Mesothelial cell of epicardium (in vitro differentiated cells): Measurements from ENCODE around the gene SMG6. TPM values are rescaled to one million over a fixed set of nuclear protein-coding genes. Genes with fewer than 3 reads are reported as not detected.

Experiments used
- DNase-seq, 2 experiments: peaks; one replicate each; pipeline ENCODE4 v3.0.0; 2021; ENCODE audit warnings: low spot score in 2 of 2; ENCODE audit not compliant: unreplicated experiment in 2 of 2
- H3K27ac Mint-ChIP-seq: 2 replicates; pipeline ENCODE4 v1.8.0; 2021; ENCODE audit warnings: mixed read lengths
- H3K27me3 Mint-ChIP-seq: 2 replicates; pipeline ENCODE4 v1.8.0; 2021; ENCODE audit warnings: low read depth, mixed read lengths
- H3K36me3 Mint-ChIP-seq: 2 replicates; pipeline ENCODE4 v1.8.0; 2021; ENCODE audit warnings: mixed read lengths
- H3K4me1 Mint-ChIP-seq: 2 replicates; pipeline ENCODE4 v1.8.0; 2021; ENCODE audit warnings: mixed read lengths
- H3K4me3 Mint-ChIP-seq: 2 replicates; pipeline ENCODE4 v1.8.0; 2021; ENCODE audit warnings: mild to moderate bottlenecking, moderate library complexity, mixed read lengths
- H3K9me3 Mint-ChIP-seq: 2 replicates; pipeline ENCODE4 v1.8.0; 2021; ENCODE audit warnings: mixed read lengths
- total RNA-seq: library from RNA; stranded (reverse); gene quantifications from 3 replicates; pipeline ENCODE4 v1.2.1, GENCODE V29; 2021
- TF ChIP-seq, protein P1 (sequence below): fragments of 200-600 bp; sonication (generic); IDR thresholded peaks from one replicate; pipeline ENCODE4 v1.5.0; 2021; ENCODE audit warnings: antibody characterized with exemption; ENCODE audit not compliant: unreplicated experiment

Gene SMG6
- total RNA-seq, 1 donor from 2014 or later: 58.3 TPM

DNA sequence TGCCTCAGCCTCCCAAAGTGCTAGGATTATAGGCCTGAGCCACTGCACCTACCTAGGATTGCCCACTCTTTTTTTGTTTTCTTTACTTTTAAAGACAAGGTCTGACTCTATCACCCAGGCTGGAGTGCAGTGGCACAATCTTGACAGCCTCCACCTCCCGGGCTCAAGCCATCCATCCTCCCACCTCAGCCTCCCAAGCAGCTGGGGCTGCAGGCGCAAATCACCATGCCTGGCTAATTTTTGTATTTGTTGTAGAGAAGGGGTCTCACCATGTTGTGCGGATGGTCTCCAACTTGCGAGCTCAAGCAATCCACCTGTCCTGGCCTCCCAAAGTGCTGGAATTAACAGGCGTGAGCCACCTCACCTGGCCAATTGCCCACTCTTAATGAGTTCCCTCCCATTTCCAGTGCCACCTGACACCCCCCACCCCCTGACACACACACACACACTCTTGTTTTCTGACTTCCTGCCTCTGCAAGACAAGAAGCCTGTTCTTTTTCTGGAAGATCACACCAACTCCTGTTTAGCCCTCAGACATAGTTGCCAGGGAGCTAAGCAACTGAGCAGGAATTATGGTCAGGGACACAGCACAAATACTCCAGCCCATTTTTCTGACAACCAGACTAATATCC lies 259.2 kb downstream of the SMG6 start:
- no peak overlapping the region for H3K27ac Mint-ChIP-seq
- H3K4me3 Mint-ChIP-seq: peak overlapping the region; percentile 10
- TF ChIP-seq, protein P1, sequence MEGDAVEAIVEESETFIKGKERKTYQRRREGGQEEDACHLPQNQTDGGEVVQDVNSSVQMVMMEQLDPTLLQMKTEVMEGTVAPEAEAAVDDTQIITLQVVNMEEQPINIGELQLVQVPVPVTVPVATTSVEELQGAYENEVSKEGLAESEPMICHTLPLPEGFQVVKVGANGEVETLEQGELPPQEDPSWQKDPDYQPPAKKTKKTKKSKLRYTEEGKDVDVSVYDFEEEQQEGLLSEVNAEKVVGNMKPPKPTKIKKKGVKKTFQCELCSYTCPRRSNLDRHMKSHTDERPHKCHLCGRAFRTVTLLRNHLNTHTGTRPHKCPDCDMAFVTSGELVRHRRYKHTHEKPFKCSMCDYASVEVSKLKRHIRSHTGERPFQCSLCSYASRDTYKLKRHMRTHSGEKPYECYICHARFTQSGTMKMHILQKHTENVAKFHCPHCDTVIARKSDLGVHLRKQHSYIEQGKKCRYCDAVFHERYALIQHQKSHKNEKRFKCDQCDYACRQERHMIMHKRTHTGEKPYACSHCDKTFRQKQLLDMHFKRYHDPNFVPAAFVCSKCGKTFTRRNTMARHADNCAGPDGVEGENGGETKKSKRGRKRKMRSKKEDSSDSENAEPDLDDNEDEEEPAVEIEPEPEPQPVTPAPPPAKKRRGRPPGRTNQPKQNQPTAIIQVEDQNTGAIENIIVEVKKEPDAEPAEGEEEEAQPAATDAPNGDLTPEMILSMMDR: no peak
- H3K36me3 Mint-ChIP-seq: no peaks in the 10 kb centered on the region
- no peak for DNase-seq
- peaks cover 23% of the 10 kb centered on the region for H3K4me1 Mint-ChIP-seq
- no peaks in the 10 kb centered on the region for H3K9me3 Mint-ChIP-seq
- H3K27me3 Mint-ChIP-seq: peaks cover 16% of the 10 kb centered on the region

DNA sequence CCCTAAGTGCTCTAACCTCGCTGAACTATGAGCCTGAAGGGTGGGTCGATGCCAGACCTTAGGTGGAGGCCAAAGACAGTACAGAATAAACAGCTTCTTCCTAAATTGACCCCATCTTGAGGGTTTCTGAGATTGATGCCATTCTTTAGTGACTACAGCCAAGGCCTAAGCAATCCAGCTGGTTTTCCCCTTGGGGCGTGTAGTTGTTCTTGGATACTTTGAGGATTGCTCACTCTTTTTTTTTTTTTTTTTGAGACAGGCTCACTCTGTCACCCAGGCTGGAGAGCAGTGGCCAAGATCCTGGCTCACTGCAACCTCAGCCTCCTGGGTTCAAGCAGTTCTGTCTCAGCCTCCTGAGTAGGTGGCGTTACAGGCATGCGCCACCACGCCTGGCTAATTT lies 259.8 kb downstream of the SMG6 start:
- Mint-ChIP-seq H3K9me3 (no peaks in the 10 kb centered on the region), H3K4me3 (peak overlapping the region; percentile 35), H3K27me3 (peaks cover 10% of the 10 kb centered on the region), H3K4me1 (peaks cover 18% of the 10 kb centered on the region), H3K36me3 (peaks cover under 1% of the 10 kb centered on the region), H3K27ac (peak overlapping the region; percentile 97)
- TF ChIP-seq, protein P1: no peak
- no peak for DNase-seq

DNA sequence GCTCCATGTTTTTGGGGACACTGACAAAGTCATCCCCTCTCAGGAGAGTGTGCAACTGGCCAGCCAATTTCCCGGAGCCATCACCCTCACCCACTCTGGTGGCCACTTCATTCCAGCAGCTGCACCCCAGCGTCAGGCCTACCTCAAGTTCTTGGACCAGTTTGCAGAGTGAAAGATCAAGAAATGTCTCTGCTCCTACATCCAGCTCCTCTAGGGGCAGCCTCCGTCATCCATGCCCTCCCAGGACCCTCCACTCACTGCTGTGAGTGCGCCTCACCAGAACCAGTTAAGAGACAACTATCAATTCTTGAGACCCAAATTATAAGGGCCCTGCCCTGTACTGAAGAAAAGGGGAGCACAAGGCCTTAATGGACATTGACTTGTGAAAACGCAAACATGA lies 260.7 kb downstream of the SMG6 start:
- Mint-ChIP-seq H3K9me3 (no peaks in the 10 kb centered on the region), H3K4me3 (peak overlapping the region; percentile 89), H3K36me3 (peaks cover 7% of the 10 kb centered on the region), H3K27me3 (peaks cover 4% of the 10 kb centered on the region), H3K4me1 (peaks cover 18% of the 10 kb centered on the region), H3K27ac (peak overlapping the region; percentile 97)
- no peak for DNase-seq
- TF ChIP-seq, protein P1: no peak

DNA sequence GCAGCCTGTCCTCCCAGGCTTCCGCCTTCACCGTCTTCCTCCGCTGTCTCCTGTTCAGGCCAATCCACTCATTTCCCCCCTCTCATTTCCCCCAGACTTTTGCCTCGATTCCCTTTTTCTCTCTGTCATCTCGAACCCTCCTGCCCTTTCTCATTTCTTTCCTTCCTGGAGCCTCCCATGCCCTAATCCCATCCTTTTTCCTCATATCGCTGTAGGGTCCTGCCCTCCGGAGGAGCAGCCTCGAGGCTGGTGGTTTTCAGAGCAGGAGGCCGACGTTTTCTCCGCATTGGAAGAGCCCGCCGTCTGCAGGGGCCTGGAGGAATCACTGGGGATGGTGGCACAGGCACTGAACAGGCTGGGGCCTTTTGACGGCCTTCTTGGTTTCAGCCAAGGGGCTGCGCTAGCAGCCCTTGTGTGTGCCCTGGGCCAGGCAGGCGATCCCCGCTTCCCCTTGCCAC lies 261.2 kb downstream of the SMG6 start:
- Mint-ChIP-seq H3K27me3 (no peaks in the 10 kb centered on the region), H3K9me3 (no peaks in the 10 kb centered on the region), H3K27ac (peak overlapping the region; percentile 97), H3K4me1 (peaks cover 18% of the 10 kb centered on the region), H3K36me3 (peaks cover 7% of the 10 kb centered on the region), H3K4me3 (peak overlapping the region; percentile 89)
- TF ChIP-seq, protein P1: no peak
- DNase-seq: peak in 1 of 2 experiments; percentile 51

DNA sequence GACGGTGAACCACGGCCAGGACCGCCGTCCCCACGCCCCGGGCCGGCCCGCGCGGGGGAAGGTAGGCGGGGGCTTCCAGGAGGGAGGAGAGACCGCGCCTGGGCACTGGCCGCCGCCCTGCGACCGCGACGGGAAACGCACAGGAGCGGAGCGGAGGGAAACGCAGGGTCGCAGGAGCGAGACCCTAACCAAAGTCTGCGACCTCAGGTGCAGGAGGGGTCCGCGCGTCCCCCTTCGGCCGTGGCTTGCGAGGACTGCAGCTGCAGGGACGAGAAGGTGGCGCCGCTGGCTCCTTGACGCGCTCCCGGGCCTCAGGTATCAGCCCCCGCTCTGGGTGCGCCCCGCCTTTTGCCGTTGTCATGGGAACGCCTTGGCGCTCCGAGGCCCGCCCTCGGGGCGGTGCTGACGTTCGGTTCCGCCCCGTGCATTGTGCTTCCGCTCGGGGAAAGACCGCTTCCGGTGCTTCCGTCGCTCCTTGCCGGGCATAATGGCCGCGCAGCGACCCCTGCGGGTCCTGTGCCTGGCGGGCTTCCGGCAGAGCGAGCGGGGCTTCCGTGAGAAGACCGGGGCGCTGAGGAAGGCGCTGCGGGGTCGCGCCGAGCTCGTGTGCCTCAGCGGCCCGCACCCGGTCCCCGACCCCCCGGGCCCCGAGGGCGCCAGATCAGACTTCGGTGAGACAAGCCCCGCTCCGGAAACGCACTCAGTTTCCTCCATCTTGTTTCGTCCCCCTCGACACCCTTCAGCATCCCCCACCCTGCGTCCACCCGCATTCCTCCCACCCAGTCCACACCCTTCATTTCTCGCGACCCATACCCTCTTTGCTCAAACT lies 261.8 kb downstream of the SMG6 start, which contains the start of gene OVCA2:
Gene OVCA2 (plus strand): TSS at position 462 of the 829 bp plus-strand sequence. CDS start 26 bp downstream, at position 488.
- H3K4me1 Mint-ChIP-seq: peaks cover 18% of the 10 kb centered on the region
- TF ChIP-seq, protein P1: peak; percentile 61
- DNase-seq: peak; percentile 96 to 98
- peak within 1 kb of the TSS; percentile 89 for H3K4me3 Mint-ChIP-seq
- no peaks in the 10 kb centered on the region for H3K27me3 Mint-ChIP-seq
- peak within 1 kb of the TSS; percentile 97 for H3K27ac Mint-ChIP-seq
- peaks cover 9% of the 10 kb centered on the region for H3K36me3 Mint-ChIP-seq
- no peaks in the 10 kb centered on the region for H3K9me3 Mint-ChIP-seq
